HL-60 (cell line): Measurements from ENCODE around the gene LGR6.

ENCODE experiments used
- CTCF ChIP-seq: IDR thresholded peaks from one replicate; pipeline ENCODE4 v1.5.1; 2011; ENCODE audit warnings: low read length, control low read depth, inconsistent platforms; ENCODE audit not compliant: insufficient read depth
- GABPA ChIP-seq: IDR thresholded peaks from 2 replicates; pipeline ENCODE4 v1.6.1; 2012; ENCODE audit warnings: low read depth
- POLR2AphosphoS5 ChIP-seq: IDR thresholded peaks from 2 replicates; pipeline ENCODE4 v1.6.1; 2012; ENCODE audit warnings: low read depth
- REST ChIP-seq: IDR thresholded peaks from 2 replicates; pipeline ENCODE4 v1.6.1; 2012; ENCODE audit warnings: low read depth; ENCODE audit not compliant: insufficient replicate concordance
- SPI1 ChIP-seq: IDR thresholded peaks from 2 replicates; pipeline ENCODE4 v1.6.1; 2012; ENCODE audit warnings: low read depth, mild to moderate bottlenecking, borderline replicate concordance

- no peak for TF ChIP-seq CTCF
- no peak for TF ChIP-seq POLR2AphosphoS5
- TF ChIP-seq GABPA = no peak
- no peak for TF ChIP-seq REST
- no peak for TF ChIP-seq SPI1
These were observed 39.6 kb downstream of the LGR6 start for GRCh38 chr1:202233171-202233570.
